GM12892 (cell line): Measurements from ENCODE around the gene TEP1.

ENCODE experiments used
- POLR2A ChIP-seq: IDR thresholded peaks from 2 replicates; pipeline ENCODE4 v1.6.1; 2011; ENCODE audit warnings: low read depth, low read length, control low read depth
- POLR2AphosphoS5 ChIP-seq: IDR thresholded peaks from 2 replicates; pipeline ENCODE4 v1.6.1; 2011; ENCODE audit warnings: low read depth, low read length, control low read depth
- TAF1 ChIP-seq: IDR thresholded peaks from 2 replicates; pipeline ENCODE4 v1.6.1; 2011; ENCODE audit warnings: low read depth, mild to moderate bottlenecking, control low read depth, low read length, borderline replicate concordance

- TF ChIP-seq TAF1 (no peak), POLR2A (no peak), POLR2AphosphoS5 (no peak)
These were observed 71.7 kb downstream of the TEP1 start for GRCh38 chr14:20341646-20342045.
